ENCODE measurements around the gene CSTPP1. TPM values are rescaled to one million over a fixed set of nuclear protein-coding genes. Genes with fewer than 3 reads are reported as not detected.

Gene CSTPP1
- total and polyA plus RNA-seq, 2 of the 4 experiments (the other 2 are of a cell fraction) = 22.0 to 35.7 TPM

DNA sequence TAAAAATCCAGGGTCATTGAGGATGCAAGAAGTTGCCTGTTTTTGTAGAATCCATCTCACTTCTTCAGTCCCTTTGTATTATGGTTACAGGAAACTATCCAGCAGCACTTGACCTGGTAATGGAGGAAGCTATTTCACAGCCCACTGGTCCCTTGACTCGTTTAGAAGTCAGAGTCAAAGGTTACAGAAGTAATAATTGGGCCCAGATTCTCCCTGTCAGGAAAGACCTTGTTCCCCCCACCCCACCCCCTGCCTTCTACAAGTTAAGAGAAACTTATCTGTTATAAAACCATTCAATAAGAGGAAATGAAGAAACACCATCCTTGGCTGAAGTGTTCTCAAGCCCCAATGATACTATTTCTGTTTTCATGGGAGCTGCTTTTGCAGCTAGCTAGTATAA is 65.8 kb downstream of the CSTPP1 start:
- no TSS peak for BruUV-seq (replicated peaks)
- no peak overlapping the region for H3K4me2 ChIP-seq (ENCODE audit: low read depth, low read length)
- H3K9me3 ChIP-seq (ENCODE audit: control insufficient read depth, insufficient read depth, low read length) = no peaks in the 10 kb centered on the region
- no peak overlapping the region for H3K4ac ChIP-seq (ENCODE audit: low read depth, low read length)
- no peak for TF ChIP-seq RFX5 (IDR thresholded peaks at IDR 0.05; ENCODE audit: low read depth, low read length)
- no peak for TF ChIP-seq RAD21 (IDR thresholded peaks at IDR 0.05; ENCODE audit: low read length)
- TF ChIP-seq MXI1 (IDR thresholded peaks at IDR 0.05; ENCODE audit: borderline replicate concordance, low read depth, low read length) = no peak
- TF ChIP-seq, protein P1, sequence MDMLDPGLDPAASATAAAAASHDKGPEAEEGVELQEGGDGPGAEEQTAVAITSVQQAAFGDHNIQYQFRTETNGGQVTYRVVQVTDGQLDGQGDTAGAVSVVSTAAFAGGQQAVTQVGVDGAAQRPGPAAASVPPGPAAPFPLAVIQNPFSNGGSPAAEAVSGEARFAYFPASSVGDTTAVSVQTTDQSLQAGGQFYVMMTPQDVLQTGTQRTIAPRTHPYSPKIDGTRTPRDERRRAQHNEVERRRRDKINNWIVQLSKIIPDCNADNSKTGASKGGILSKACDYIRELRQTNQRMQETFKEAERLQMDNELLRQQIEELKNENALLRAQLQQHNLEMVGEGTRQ (IDR thresholded peaks at IDR 0.05; ENCODE audit: low read depth, low read length) = no peak
- TF ChIP-seq FOS (IDR thresholded peaks at IDR 0.05; ENCODE audit: low read depth, low read length) = no peak
- TF ChIP-seq NFE2L2 (IDR thresholded peaks at IDR 0.05; ENCODE audit: low read depth, low read length) = no peak
- no peak for TF ChIP-seq RCOR1 (IDR thresholded peaks at IDR 0.05; ENCODE audit: insufficient replicate concordance, low read length)
- no peak for TF ChIP-seq SMC3 (IDR thresholded peaks at IDR 0.05; ENCODE audit: low read depth, low read length)
- TF ChIP-seq MAFK (IDR thresholded peaks at IDR 0.05; ENCODE audit: low read depth, low read length) = no peak
- no peak for TF ChIP-seq POLR2A (IDR thresholded peaks at IDR 0.05; ENCODE audit: low read depth, low read length)
- no peak for TF ChIP-seq BHLHE40 (IDR thresholded peaks at IDR 0.05; ENCODE audit: low read depth, low read length)
- TF ChIP-seq, protein P2, sequence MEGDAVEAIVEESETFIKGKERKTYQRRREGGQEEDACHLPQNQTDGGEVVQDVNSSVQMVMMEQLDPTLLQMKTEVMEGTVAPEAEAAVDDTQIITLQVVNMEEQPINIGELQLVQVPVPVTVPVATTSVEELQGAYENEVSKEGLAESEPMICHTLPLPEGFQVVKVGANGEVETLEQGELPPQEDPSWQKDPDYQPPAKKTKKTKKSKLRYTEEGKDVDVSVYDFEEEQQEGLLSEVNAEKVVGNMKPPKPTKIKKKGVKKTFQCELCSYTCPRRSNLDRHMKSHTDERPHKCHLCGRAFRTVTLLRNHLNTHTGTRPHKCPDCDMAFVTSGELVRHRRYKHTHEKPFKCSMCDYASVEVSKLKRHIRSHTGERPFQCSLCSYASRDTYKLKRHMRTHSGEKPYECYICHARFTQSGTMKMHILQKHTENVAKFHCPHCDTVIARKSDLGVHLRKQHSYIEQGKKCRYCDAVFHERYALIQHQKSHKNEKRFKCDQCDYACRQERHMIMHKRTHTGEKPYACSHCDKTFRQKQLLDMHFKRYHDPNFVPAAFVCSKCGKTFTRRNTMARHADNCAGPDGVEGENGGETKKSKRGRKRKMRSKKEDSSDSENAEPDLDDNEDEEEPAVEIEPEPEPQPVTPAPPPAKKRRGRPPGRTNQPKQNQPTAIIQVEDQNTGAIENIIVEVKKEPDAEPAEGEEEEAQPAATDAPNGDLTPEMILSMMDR (conservative IDR thresholded peaks at IDR 0.05; ENCODE audit: low read depth, low read length) = no peak
- H3K27ac ChIP-seq (ENCODE audit: insufficient read depth, low read length) = no peak overlapping the region
- no peaks in the 10 kb centered on the region for H3K36me3 ChIP-seq (ENCODE audit: control insufficient read depth, insufficient read depth, low read length)
- no peak overlapping the region for H3K4me3 ChIP-seq (ENCODE audit: insufficient read depth, low read depth, low read length)
- H3K14ac ChIP-seq (replicated peaks; ENCODE audit: low read depth, low read length) = no peak overlapping the region
- H3K4me1 ChIP-seq (ENCODE audit: control insufficient read depth, insufficient read depth, low read length) = 0 out of 2 replicates have a peak, but pooled peaks cover 5% of the 10 kb centered on the region
- in situ Hi-C loops (cut with MboI; ENCODE audit: low sequenced_read_pairs) = no loop called here
- no peak overlapping the region for H2BK15ac ChIP-seq (ENCODE audit: low read depth, low read length)
- H2AFZ ChIP-seq (replicated peaks; ENCODE audit: low read length, poor library complexity) = no peak overlapping the region
- H2AK5ac ChIP-seq (ENCODE audit: low read depth, low read length) = no peak overlapping the region
- no peak overlapping the region for H2BK20ac ChIP-seq (ENCODE audit: low read depth, low read length)
- dilution Hi-C loops (cut with HindIII; ENCODE audit: low sequenced_read_pairs, unreplicated experiment) = no loop called here
- H2BK120ac ChIP-seq (ENCODE audit: low read depth, low read length) = no peak overlapping the region
- ATAC-seq (ENCODE audit: low read depth) (no peak), DNase-seq (no peak)
- no peaks in the 10 kb centered on the region; the same call in 1 of the 2 replicates for H4K20me1 ChIP-seq (ENCODE audit: insufficient read depth, low read length)
- H3K79me1 ChIP-seq (ENCODE audit: low read depth in 1 of 2, low read length in 2 of 2) = peaks cover 0 to 12% of the 10 kb centered on the region in 2 experiments; a peak in 2 of 4 replicates
- no peak overlapping the region for H4K8ac ChIP-seq (ENCODE audit: low read depth in 2 of 2, low read length in 2 of 2)
- H3K18ac ChIP-seq (ENCODE audit: low read depth, low read length) = no peak overlapping the region
- intact Hi-C loops (cut with micrococcal nuclease) = loop anchor here (5.0 to 10.0 kb wide), 3 partner anchors 65 to 142 kb away; partner anchors contain the start of gene CSTPP1
- H3K9me1 ChIP-seq (ENCODE audit: insufficient read depth, low read length) = peaks cover 4% of the 10 kb centered on the region; the same call in 1 of the 2 replicates
- ChIA-PET POLR2A (ENCODE audit: unreplicated experiment) (no interaction called here), CTCF (no interaction called here)
- H4K91ac ChIP-seq (ENCODE audit: insufficient read depth, low read depth, low read length) = no peak overlapping the region
- no peaks in the 10 kb centered on the region for H3K27me3 ChIP-seq (ENCODE audit: control insufficient read depth, insufficient read depth, low read length)
- no peak overlapping the region for H4K5ac ChIP-seq (ENCODE audit: low read depth, low read length)
- H3K9ac ChIP-seq (ENCODE audit: low read depth, low read length) = no peak overlapping the region
- H3K56ac ChIP-seq (ENCODE audit: extremely low read depth, insufficient read depth, low read length) = no peak overlapping the region
- H3K23ac ChIP-seq (ENCODE audit: low read depth, low read length) = no peak overlapping the region
- WGBS, 2 experiments (ENCODE audit: extremely low coverage in 2 of 2, insufficient read length in 1 of 2) = no CpG with 5 or more reads among the region's 1 CpG
- H2BK5ac ChIP-seq (ENCODE audit: low read depth, low read length, poor library complexity, severe bottlenecking) = no peak overlapping the region
- no peak overlapping the region for H2AK9ac ChIP-seq (replicated peaks; ENCODE audit: low read depth, low read length, poor library complexity)
